Fibroblast of the aortic adventitia (primary cell): ENCODE data around the gene THAP5. TPM values are rescaled to one million over a fixed set of nuclear protein-coding genes. Genes with fewer than 3 reads are reported as not detected.

Experiments used
- DNase-seq: peaks from one replicate; pipeline ENCODE4 v3.0.0-alpha.2; 2010; ENCODE audit warnings: low read depth
- H3K4me3 ChIP-seq: 2 replicates; pipeline ENCODE4 v1.5.1; 2011; ENCODE audit warnings: low read depth, mild to moderate bottlenecking, control low read depth, low read length, moderate library complexity
- CTCF ChIP-seq: IDR thresholded peaks from 2 replicates; pipeline ENCODE4 v1.5.1; 2011; ENCODE audit warnings: mild to moderate bottlenecking, low read length, control low read depth, inconsistent platforms; ENCODE audit not compliant: insufficient read depth
- total RNA-seq: library from RNA; depleted of rRNA; stranded (reverse); fragments of >200 nt; gene quantifications from 2 replicates; pipeline ENCODE4 v1.2.3, GENCODE V29; 2012; ENCODE audit warnings: low replicate concordance

The THAP5 gene
- total RNA-seq, 1 donor = 39.6 TPM

GRCh38 chr7:108585843-108586242, 16.3 kb upstream of the THAP5 start:
- TF ChIP-seq CTCF = no peak
- no peak overlapping the region for H3K4me3 ChIP-seq
- no peak for DNase-seq

GRCh38 chr7:108584211-108584610, 14.7 kb upstream of the THAP5 start:
- TF ChIP-seq CTCF = no peak
- H3K4me3 ChIP-seq = no peak overlapping the region
- no peak for DNase-seq

GRCh38 chr7:108581655-108582491, 12.4 kb upstream of the THAP5 start:
- no peak for DNase-seq
- H3K4me3 ChIP-seq = no peak overlapping the region
- no peak for TF ChIP-seq CTCF

GRCh38 chr7:108580298-108580697, 10.8 kb upstream of the THAP5 start:
- H3K4me3 ChIP-seq = no peak overlapping the region
- no peak for TF ChIP-seq CTCF
- no peak for DNase-seq

GRCh38 chr7:108578937-108579336, 9.4 kb upstream of the THAP5 start:
- no peak overlapping the region for H3K4me3 ChIP-seq

GRCh38 chr7:108576116-108576515, 6.6 kb upstream of the THAP5 start:
- DNase-seq = no peak
- TF ChIP-seq CTCF = no peak
- no peak overlapping the region for H3K4me3 ChIP-seq

More at GRCh38 chr7:108578937-108579336, 9.4 kb upstream of the THAP5 start:
- DNase-seq = no peak
- no peak for TF ChIP-seq CTCF
